CD14-positive monocyte (primary cell): ENCODE results near the gene LRRN3. TPM values are rescaled to one million over a fixed set of nuclear protein-coding genes. Genes with fewer than 3 reads are reported as not detected.

Source experiments
- DNase-seq, 3 donors: peaks; one replicate each; pipeline ENCODE4 v3.0.0-alpha.2; 2011 to 2022
- H2AFZ ChIP-seq: 2 replicates; pipeline ENCODE4 v1.6.0; 2012; ENCODE audit warnings: mild to moderate bottlenecking, low read depth, low read length, inconsistent platforms; ENCODE audit not compliant: insufficient read depth, poor library complexity, severe bottlenecking
- H3K27ac ChIP-seq, 2 donors: 1 replicate in 1 of 2; 2 replicates in 1 of 2; pipeline ENCODE4 v1.5.1; 2012 to 2013; ENCODE audit warnings: low read length in 2 of 2, control low read depth in 1 of 2, inconsistent platforms in 1 of 2, low read depth in 1 of 2, mild to moderate bottlenecking in 1 of 2
- H3K27me3 ChIP-seq, 2 donors: one replicate each; pipeline versions ENCODE4 v1.6.0 to v1.6.1; 2011 to 2013; ENCODE audit warnings: low read length in 2 of 2; ENCODE audit not compliant: control insufficient read depth in 2 of 2, insufficient read depth in 2 of 2
- H3K36me3 ChIP-seq, 2 donors: replicated peaks in 1 of 2; 1 replicate in 1 of 2; 2 replicates in 1 of 2; pipeline versions ENCODE4 v1.5.1 to v1.6.1; 2012 to 2013; ENCODE audit warnings: low read length in 2 of 2, control low read depth in 1 of 2, inconsistent platforms in 1 of 2, mild to moderate bottlenecking in 1 of 2; ENCODE audit not compliant: insufficient read depth in 2 of 2, control insufficient read depth in 1 of 2
- H3K4me1 ChIP-seq, 2 donors: 1 replicate in 1 of 2; 2 replicates in 1 of 2; pipeline versions ENCODE4 v1.5.1 to v1.6.1; 2012 to 2013; ENCODE audit warnings: low read length in 2 of 2, control low read depth in 1 of 2, inconsistent platforms in 1 of 2, mild to moderate bottlenecking in 1 of 2, moderate library complexity in 1 of 2; ENCODE audit not compliant: insufficient read depth in 2 of 2, control insufficient read depth in 1 of 2
- H3K4me2 ChIP-seq: replicated peaks from 2 replicates; pipeline ENCODE3; 2012; ENCODE audit warnings: low read length, moderate library complexity, mild to moderate bottlenecking; ENCODE audit not compliant: poor library complexity, severe bottlenecking; ENCODE audit errors: extremely low read depth
- H3K4me3 ChIP-seq, 3 experiments: fragments of 200-600 bp in 1 of 3; sonication (generic) in 1 of 3; replicated peaks in 1 of 3; 1 replicate in 2 of 3; 2 replicates in 1 of 3; pipeline ENCODE4 v1.5.1; 2011 to 2013; ENCODE audit warnings: low read length in 3 of 3, mild to moderate bottlenecking in 3 of 3, control low read depth in 2 of 3, low read depth in 2 of 3, inconsistent platforms in 1 of 3, moderate library complexity in 1 of 3
- H3K79me2 ChIP-seq: 2 replicates; pipeline ENCODE4 v1.6.0; 2012; ENCODE audit warnings: mild to moderate bottlenecking, control low read depth, inconsistent platforms, low read length, moderate library complexity; ENCODE audit not compliant: insufficient read depth
- H3K9ac ChIP-seq: 2 replicates; pipeline ENCODE4 v1.6.0; 2017; ENCODE audit warnings: low read length, mild to moderate bottlenecking; ENCODE audit not compliant: insufficient read depth, poor library complexity, severe bottlenecking
- H3K9me3 ChIP-seq, 2 donors: replicated peaks in 1 of 2; 1 replicate in 1 of 2; 2 replicates in 1 of 2; pipeline versions ENCODE4 v1.5.1 to v1.6.1; 2012 to 2013; ENCODE audit warnings: low read length in 2 of 2, control low read depth in 1 of 2; ENCODE audit not compliant: control insufficient read depth in 1 of 2, insufficient read depth in 1 of 2
- H4K20me1 ChIP-seq: 2 replicates; pipeline ENCODE4 v1.6.0; 2012; ENCODE audit warnings: mild to moderate bottlenecking, low read length, control low read depth, moderate library complexity; ENCODE audit not compliant: insufficient read depth
- H3K27ac Mint-ChIP-seq, 7 donors: one replicate each; pipeline ENCODE4 v1.8.0; 2020; ENCODE audit warnings: mild to moderate bottlenecking in 7 of 7, mixed read lengths in 7 of 7, moderate library complexity in 6 of 7, inconsistent platforms in 2 of 7
- H3K27me3 Mint-ChIP-seq, 3 donors: one replicate each; pipeline ENCODE4 v1.8.0; 2021 to 2022; ENCODE audit warnings: low read depth in 3 of 3, mild to moderate bottlenecking in 3 of 3, mixed read lengths in 3 of 3, moderate library complexity in 3 of 3, inconsistent platforms in 1 of 3
- H3K36me3 Mint-ChIP-seq, 2 donors: one replicate each; pipeline ENCODE4 v1.8.0; 2020; ENCODE audit warnings: mixed read lengths in 2 of 2, inconsistent platforms in 1 of 2, mild to moderate bottlenecking in 1 of 2
- H3K4me1 Mint-ChIP-seq: one replicate; pipeline ENCODE4 v1.8.0; 2020; ENCODE audit warnings: mild to moderate bottlenecking, mixed read lengths
- H3K4me3 Mint-ChIP-seq, 2 donors: one replicate each; pipeline ENCODE4 v1.8.0; 2020; ENCODE audit warnings: mild to moderate bottlenecking in 2 of 2, mixed read lengths in 2 of 2, moderate library complexity in 1 of 2
- H3K9me3 Mint-ChIP-seq, 7 donors: one replicate each; pipeline ENCODE4 v1.8.0; 2020 to 2022; ENCODE audit warnings: mixed read lengths in 7 of 7, mild to moderate bottlenecking in 6 of 7, moderate library complexity in 6 of 7, inconsistent platforms in 2 of 7
- CTCF ChIP-seq: fragments of 200-600 bp; IDR thresholded peaks from one replicate; pipeline ENCODE4 v1.8.0; 2022; ENCODE audit warnings: antibody characterized with exemption, mild to moderate bottlenecking
- WGBS: methylation state at CpG from one replicate; pipeline ENCODE4 v1.1.5; 2013; ENCODE audit warnings: missing lambda C conversion rate; ENCODE audit not compliant: insufficient coverage; 5-methylcytosine and 5-hydroxymethylcytosine counted together
- intact Hi-C, 2 donors: fragments of 100-400 bp; cut with micrococcal nuclease; formaldehyde crosslinking; loops; one replicate each; pipeline versions ENCODE4 v1.15.0 to v1.15.1; 2023
- polyA plus RNA-seq, 3 donors: library from polyadenylated mRNA; depleted of rRNA in 1 of 3; unstranded in 2 of 3; stranded (reverse) in 1 of 3; fragments of 300-500 nt in 2 of 3; fragments of >200 nt in 1 of 3; fragmentation: Illumina TruSeq in 2 of 3; gene quantifications; 1 replicate in 2 of 3; 2 replicates in 1 of 3; pipeline ENCODE4 v1.2.3, GENCODE V29; 2012 to 2021

The LRRN3 gene
- polyA plus RNA-seq, 3 donors: 0.12 to 0.22 TPM; not detected in 1

- H3K4me3 Mint-ChIP-seq: no peak overlapping the region
- H3K4me3 ChIP-seq: no peak overlapping the region
- H3K27me3 ChIP-seq: no peaks in the 10 kb centered on the region
- TF ChIP-seq CTCF: no peak
- no peaks in the 10 kb centered on the region for H3K79me2 ChIP-seq
- DNase-seq: no peak
- no peaks in the 10 kb centered on the region for H3K4me1 ChIP-seq
- H3K36me3 ChIP-seq: no peaks in the 10 kb centered on the region
- WGBS: 100% methylated on average over 1 of the region's 4 CpGs
- H3K27me3 Mint-ChIP-seq: peaks cover 0 to 4% (median 3%) of the 10 kb centered on the region in 3 donors
- H3K36me3 Mint-ChIP-seq: no peaks in the 10 kb centered on the region
- intact Hi-C loops: no loop called here
- no peak overlapping the region for H3K27ac ChIP-seq
- no peaks in the 10 kb centered on the region for H4K20me1 ChIP-seq
- H3K9ac ChIP-seq: no peak overlapping the region
- no peak overlapping the region for H3K27ac Mint-ChIP-seq
- no peak overlapping the region for H3K4me2 ChIP-seq
- H3K9me3 ChIP-seq: no peaks in the 10 kb centered on the region
- peaks cover 0 to 3% (median 0%) of the 10 kb centered on the region in 7 donors for H3K9me3 Mint-ChIP-seq
- H3K4me1 Mint-ChIP-seq: peaks cover 3% of the 10 kb centered on the region
- no peak overlapping the region for H2AFZ ChIP-seq
These were observed 9.2 kb upstream of the LRRN3 start for GRCh38 chr7:111081546-111082267.

- Histone ChIP-seq H3K79me2 (no peaks in the 10 kb centered on the region), H3K4me3 (no peak overlapping the region), H2AFZ (no peak overlapping the region), H3K9ac (no peak overlapping the region), H4K20me1 (no peaks in the 10 kb centered on the region), H3K36me3 (no peaks in the 10 kb centered on the region), H3K4me1 (no peaks in the 10 kb centered on the region), H3K27me3 (no peaks in the 10 kb centered on the region), H3K9me3 (no peaks in the 10 kb centered on the region), H3K27ac (no peak overlapping the region), H3K4me2 (no peak overlapping the region)
- Mint-ChIP-seq H3K4me3 (no peak overlapping the region), H3K9me3 (peaks cover 0 to 3% (median 0%) of the 10 kb centered on the region in 7 donors), H3K27me3 (peaks cover 0 to 4% (median 3%) of the 10 kb centered on the region in 3 donors), H3K27ac (peak overlapping the region in 1 of 7 donors; percentile 6), H3K4me1 (peaks cover 3% of the 10 kb centered on the region), H3K36me3 (no peaks in the 10 kb centered on the region)
- no peak for TF ChIP-seq CTCF
- intact Hi-C loops: no loop called here
- DNase-seq: no peak
- WGBS: no CpG with 5 or more reads among the region's 4 CpGs
These were observed 8.6 kb upstream of the LRRN3 start for GRCh38 chr7:111082351-111082750.
